MM.1S (cell line): ENCODE data around the gene RNF220.

Experiments
- EZH2 ChIP-seq: fragments of 300-600 bp; sonication (generic); optimal IDR thresholded peaks from 2 replicates; pipeline ENCODE3; 2017; ENCODE audit warnings: low read depth, mild to moderate bottlenecking, antibody characterized with exemption, low read length, mixed read lengths
- EZH2phosphoT487 ChIP-seq: fragments of 300-600 bp; sonication (generic); IDR thresholded peaks from 2 replicates; pipeline ENCODE4 v1.6.1; 2018; ENCODE audit warnings: antibody characterized with exemption, low read length
- TF ChIP-seq, protein P1 (sequence below): fragments of 300-600 bp; sonication (generic); IDR thresholded peaks from 2 replicates; pipeline ENCODE4 v1.5.1; 2016; ENCODE audit warnings: antibody characterized with exemption, low read length, mixed read lengths

GRCh38 chr1:44436401-44437106 lies 31.5 kb downstream of the RNF220 start:
- TF ChIP-seq, protein P1, sequence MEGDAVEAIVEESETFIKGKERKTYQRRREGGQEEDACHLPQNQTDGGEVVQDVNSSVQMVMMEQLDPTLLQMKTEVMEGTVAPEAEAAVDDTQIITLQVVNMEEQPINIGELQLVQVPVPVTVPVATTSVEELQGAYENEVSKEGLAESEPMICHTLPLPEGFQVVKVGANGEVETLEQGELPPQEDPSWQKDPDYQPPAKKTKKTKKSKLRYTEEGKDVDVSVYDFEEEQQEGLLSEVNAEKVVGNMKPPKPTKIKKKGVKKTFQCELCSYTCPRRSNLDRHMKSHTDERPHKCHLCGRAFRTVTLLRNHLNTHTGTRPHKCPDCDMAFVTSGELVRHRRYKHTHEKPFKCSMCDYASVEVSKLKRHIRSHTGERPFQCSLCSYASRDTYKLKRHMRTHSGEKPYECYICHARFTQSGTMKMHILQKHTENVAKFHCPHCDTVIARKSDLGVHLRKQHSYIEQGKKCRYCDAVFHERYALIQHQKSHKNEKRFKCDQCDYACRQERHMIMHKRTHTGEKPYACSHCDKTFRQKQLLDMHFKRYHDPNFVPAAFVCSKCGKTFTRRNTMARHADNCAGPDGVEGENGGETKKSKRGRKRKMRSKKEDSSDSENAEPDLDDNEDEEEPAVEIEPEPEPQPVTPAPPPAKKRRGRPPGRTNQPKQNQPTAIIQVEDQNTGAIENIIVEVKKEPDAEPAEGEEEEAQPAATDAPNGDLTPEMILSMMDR, result no peak
- TF ChIP-seq EZH2, result no peak
- no peak for TF ChIP-seq EZH2phosphoT487
